HepG2 (cell line): ENCODE results near the gene LRBA. TPM values are rescaled to one million over a fixed set of nuclear protein-coding genes. Genes with fewer than 3 reads are reported as not detected.

Experiments used
- ATAC-seq: fragments of 200-7000 bp; cut with Tn5 transposase; 3 replicates; pipeline ENCODE4 v1.9.1; 2020; ENCODE audit warnings: mild to moderate bottlenecking, moderate library complexity
- BruUV-seq: library from RNA; stranded (reverse); fragments of 400-500 nt; replicated peaks from 2 replicates; lab custom pipeline; 2021; lab: Mats Ljungman, UMichigan
- CTCF ChIA-PET: fragments of 300-600 bp; formaldehyde crosslinking; extraction: SDS; loops from one replicate; lab custom pipeline; 2021; ENCODE audit warnings: low total read pairs, inconsistent platforms, low intra/inter-chr PET ratio; lab: Yijun Ruan, JAX
- POLR2A ChIA-PET: fragments of 350-600 bp; sonication (Branson Sonifier 250); formaldehyde crosslinking; loops from one replicate; lab custom pipeline; 2020; ENCODE audit warnings: antibody characterized with exemption, inconsistent platforms; lab: Yijun Ruan, JAX
- DNase-seq: peaks from one replicate; pipeline ENCODE4 v3.0.0-alpha.2; 2015; ENCODE audit warnings: low spot score
- FAIRE-seq: peaks from 3 replicates; lab custom pipeline; 2011; peaks lifted over from hg19 to GRCh38; lab: Jason Lieb, UNC
- H2AFZ ChIP-seq: one replicate; pipeline ENCODE4 v1.6.1; 2011; ENCODE audit warnings: low read length, inconsistent platforms
- H3K27ac ChIP-seq: fragments of 300-600 bp; 3 replicates; pipeline ENCODE4 v1.8.0; 2011; ENCODE audit warnings: mixed run types, mild to moderate bottlenecking, mixed read lengths, low read length, inconsistent platforms; ENCODE audit not compliant: insufficient read depth; ENCODE audit errors: extremely low read length
- H3K27me3 ChIP-seq, 2 experiments: fragments of 200-600 bp in 1 of 2; 2 replicates in 1 of 2; 3 replicates in 1 of 2; pipeline versions ENCODE4 v1.6.0 to v1.8.0; 2011; ENCODE audit warnings: low read length in 2 of 2, mild to moderate bottlenecking in 2 of 2, moderate library complexity in 2 of 2, inconsistent platforms in 1 of 2; ENCODE audit not compliant: insufficient read depth in 2 of 2, control insufficient read depth in 1 of 2
- H3K36me3 ChIP-seq, 2 experiments: fragments of 200-600 bp in 1 of 2; replicated peaks in 1 of 2; 2 replicates in 1 of 2; 3 replicates in 1 of 2; pipeline versions ENCODE4 v1.5.1 to v1.8.0; 2011; ENCODE audit warnings: low read length in 2 of 2, inconsistent platforms in 1 of 2; ENCODE audit not compliant: insufficient read depth in 2 of 2, control insufficient read depth in 1 of 2
- H3K4me1 ChIP-seq: 2 replicates; pipeline ENCODE4 v1.5.1; 2012; ENCODE audit warnings: low read length, inconsistent platforms; ENCODE audit not compliant: insufficient read depth
- H3K4me2 ChIP-seq: 2 replicates; pipeline ENCODE4 v1.6.0; 2011; ENCODE audit warnings: low read depth, low read length, inconsistent platforms
- H3K4me3 ChIP-seq, 3 experiments: fragments of 200-600 bp in 1 of 3; sonication (generic), shearing (Covaris generic) in 1 of 3; replicated peaks in 1 of 3; 2 replicates each; pipeline ENCODE4 v1.5.1; 2011 to 2016; ENCODE audit warnings: low read length in 3 of 3, inconsistent platforms in 2 of 3, low read depth in 2 of 3, mild to moderate bottlenecking in 2 of 3, control low read depth in 1 of 3, mixed read lengths in 1 of 3; ENCODE audit not compliant: insufficient read depth in 1 of 3
- H3K79me2 ChIP-seq: one replicate; pipeline ENCODE4 v1.6.1; 2011; ENCODE audit warnings: low read length, inconsistent platforms; ENCODE audit not compliant: insufficient read depth
- H3K9ac ChIP-seq: 2 replicates; pipeline ENCODE4 v1.6.0; 2011; ENCODE audit warnings: mild to moderate bottlenecking, low read depth, low read length, inconsistent platforms; ENCODE audit not compliant: insufficient read depth
- H3K9me3 ChIP-seq: 2 replicates; pipeline ENCODE4 v1.5.1; 2012; ENCODE audit warnings: mild to moderate bottlenecking, low read length
- H4K20me1 ChIP-seq: 2 replicates; pipeline ENCODE4 v1.6.0; 2011; ENCODE audit warnings: inconsistent platforms, mild to moderate bottlenecking, low read length, moderate library complexity; ENCODE audit not compliant: insufficient read depth
- ERF ChIP-seq: IDR thresholded peaks from 2 replicates; pipeline ENCODE4 v1.6.1; 2018; ENCODE audit warnings: missing biosample characterization, missing genetic modification reagents
- FOXK1 ChIP-seq: sonication (generic); formaldehyde crosslinking; IDR thresholded peaks from 2 replicates; pipeline ENCODE4 v1.4.0; 2020; ENCODE audit warnings: low read depth, missing genetic modification reagents, borderline replicate concordance
- MLXIP ChIP-seq: sonication (generic); formaldehyde crosslinking; IDR thresholded peaks from 2 replicates; pipeline ENCODE4 v1.9.0; 2021; ENCODE audit warnings: missing genetic modification reagents, borderline replicate concordance
- PHF20 ChIP-seq: sonication (generic); formaldehyde crosslinking; IDR thresholded peaks from 2 replicates; pipeline ENCODE4 v1.5.0; 2020; ENCODE audit warnings: mild to moderate bottlenecking, missing genetic modification reagents
- POLR2AphosphoS2 ChIP-seq: IDR thresholded peaks from 2 replicates; pipeline ENCODE4 v1.6.1; 2011; ENCODE audit warnings: low read depth, low read length, improper control_type of control experiment
- PRPF4 ChIP-seq: fragments of 200-400 bp; formaldehyde crosslinking; IDR thresholded peaks from 2 replicates; pipeline ENCODE4 v1.6.1; 2016; ENCODE audit warnings: low read length, low read depth; ENCODE audit not compliant: poor library complexity, severe bottlenecking
- ZNF253 ChIP-seq: sonication (generic); formaldehyde crosslinking; IDR thresholded peaks from 2 replicates; pipeline ENCODE4 v1.8.0; 2022; ENCODE audit warnings: mild to moderate bottlenecking, missing genetic modification reagents, borderline replicate concordance
- ZNF281 ChIP-seq: sonication (generic); formaldehyde crosslinking; IDR thresholded peaks from 2 replicates; pipeline ENCODE4 v1.4.0; 2020; ENCODE audit warnings: missing genetic modification reagents, borderline replicate concordance
- ZNF383 ChIP-seq: sonication (generic); formaldehyde crosslinking; IDR thresholded peaks from 2 replicates; pipeline ENCODE4 v1.4.0; 2020; ENCODE audit warnings: missing genetic modification reagents, mild to moderate bottlenecking, borderline replicate concordance
- WGBS: methylation state at CpG from one replicate; pipeline ENCODE4 v1.1.6; 2017; ENCODE audit warnings: low lambda C conversion rate; 5-methylcytosine and 5-hydroxymethylcytosine counted together
- in situ Hi-C: cut with HindIII; loops from 2 replicates; pipeline ENCODE4 v1.10.0; 2017; ENCODE audit warnings: low pct_unique_long_range_greater_than_20kb; ENCODE audit not compliant: extremely low pct_ligation_motif_present
- intact Hi-C: fragments of 100-400 bp; cut with micrococcal nuclease; formaldehyde crosslinking; loops from one replicate; pipeline ENCODE4 v1.10.0; 2022; ENCODE audit not compliant: unreplicated experiment
- polyA plus RNA-seq, 8 experiments: library from polyadenylated mRNA; depleted of rRNA in 3 of 8; stranded (reverse) in 7 of 8; unstranded in 1 of 8; fragments of >200 nt; fragmentation: Illumina TruSeq in 4 of 8; extraction: Trizol in 4 of 8; gene quantifications; 2 replicates each; pipeline versions ENCODE4 v1.2.1 to v1.2.3, GENCODE V29; 2011 to 2016; ENCODE audit warnings: low read depth in 4 of 8, missing spikeins in 1 of 8, mixed read lengths in 1 of 8; ENCODE audit not compliant: insufficient read depth in 1 of 8
- total RNA-seq, 5 experiments: library from RNA; depleted of rRNA; stranded (reverse); fragments of >200 nt; fragmentation: Illumina TruSeq; extraction: Trizol; gene quantifications; 2 replicates each; pipeline ENCODE4 v1.2.3, GENCODE V29; 2016; ENCODE audit warnings: low read depth in 1 of 5
- TF ChIP-seq, protein P1 (sequence below): sonication (generic); formaldehyde crosslinking; IDR thresholded peaks from 2 replicates; pipeline ENCODE4 v1.5.1; 2020; ENCODE audit warnings: mild to moderate bottlenecking, missing genetic modification reagents, borderline replicate concordance

Gene LRBA
- total and polyA plus RNA-seq, 2 of the 13 experiments (the other 11 are each of a cell fraction or from before 2014, with no cell fraction given) = 21.0 to 37.2 TPM

DNA sequence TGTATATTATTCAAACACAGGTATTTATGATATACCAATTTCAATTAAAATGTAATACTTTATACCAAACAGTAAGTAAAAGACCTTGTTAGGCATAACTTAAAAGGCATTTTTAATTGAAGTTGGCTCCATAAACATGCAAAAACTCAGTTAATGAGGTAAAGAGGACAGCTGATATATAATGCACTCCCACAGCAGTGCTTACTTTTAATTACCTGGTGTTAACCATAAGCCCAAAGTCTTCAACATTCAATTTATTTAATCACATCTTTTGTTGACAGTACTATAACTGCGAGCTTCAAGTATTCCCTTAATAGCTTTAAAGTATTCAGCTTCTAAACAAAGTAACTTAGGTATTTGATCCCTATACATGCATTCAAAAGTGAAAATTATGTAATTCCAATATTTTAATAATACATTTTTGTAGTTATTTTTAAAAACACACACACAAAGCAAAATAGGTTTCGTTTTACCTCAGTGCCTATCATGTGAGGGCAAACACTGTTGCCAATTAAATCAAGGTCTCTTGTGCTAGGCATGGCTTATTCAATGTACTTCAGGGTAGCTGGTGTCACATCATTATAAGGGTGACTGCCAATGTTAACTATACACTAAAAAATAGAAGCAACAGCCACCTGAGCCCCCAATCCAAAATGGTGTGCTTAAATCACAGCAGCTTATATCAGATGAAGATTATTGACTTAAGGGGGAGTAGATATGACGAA is 197.1 kb downstream of the LRBA start:
- Histone ChIP-seq H3K27me3 (no peaks in the 10 kb centered on the region), H3K4me1 (no peaks in the 10 kb centered on the region), H3K79me2 (no peaks in the 10 kb centered on the region), H3K4me2 (no peak overlapping the region), H4K20me1 (no peaks in the 10 kb centered on the region), H3K36me3 (0 out of 5 replicates have a peak, but pooled peaks cover 0 to 13% of the 10 kb centered on the region in 2 experiments), H3K9me3 (no peaks in the 10 kb centered on the region), H2AFZ (no peak overlapping the region), H3K9ac (no peak overlapping the region), H3K4me3 (no peak overlapping the region), H3K27ac (no peak overlapping the region)
- no peak for ATAC-seq
- intact Hi-C loops (no loop called here), in situ Hi-C loops (no loop called here)
- no peak for DNase-seq
- POLR2A ChIA-PET = no interaction called here
- no TSS peak for BruUV-seq
- CTCF ChIA-PET = no interaction called here
- WGBS = 99% methylated on average over 3 of the region's 3 CpGs
- no peak for FAIRE-seq
- TF ChIP-seq MLXIP (CRISPR knock-in tag) (no peak), ZNF253 (CRISPR knock-in tag) (no peak), POLR2AphosphoS2 (no peak), PRPF4 (no peak), ZNF281 (CRISPR knock-in tag) (no peak), PHF20 (CRISPR knock-in tag) (no peak), ERF (no peak), ZNF383 (CRISPR knock-in tag) (no peak), FOXK1 (no peak)
- TF ChIP-seq, protein P1, sequence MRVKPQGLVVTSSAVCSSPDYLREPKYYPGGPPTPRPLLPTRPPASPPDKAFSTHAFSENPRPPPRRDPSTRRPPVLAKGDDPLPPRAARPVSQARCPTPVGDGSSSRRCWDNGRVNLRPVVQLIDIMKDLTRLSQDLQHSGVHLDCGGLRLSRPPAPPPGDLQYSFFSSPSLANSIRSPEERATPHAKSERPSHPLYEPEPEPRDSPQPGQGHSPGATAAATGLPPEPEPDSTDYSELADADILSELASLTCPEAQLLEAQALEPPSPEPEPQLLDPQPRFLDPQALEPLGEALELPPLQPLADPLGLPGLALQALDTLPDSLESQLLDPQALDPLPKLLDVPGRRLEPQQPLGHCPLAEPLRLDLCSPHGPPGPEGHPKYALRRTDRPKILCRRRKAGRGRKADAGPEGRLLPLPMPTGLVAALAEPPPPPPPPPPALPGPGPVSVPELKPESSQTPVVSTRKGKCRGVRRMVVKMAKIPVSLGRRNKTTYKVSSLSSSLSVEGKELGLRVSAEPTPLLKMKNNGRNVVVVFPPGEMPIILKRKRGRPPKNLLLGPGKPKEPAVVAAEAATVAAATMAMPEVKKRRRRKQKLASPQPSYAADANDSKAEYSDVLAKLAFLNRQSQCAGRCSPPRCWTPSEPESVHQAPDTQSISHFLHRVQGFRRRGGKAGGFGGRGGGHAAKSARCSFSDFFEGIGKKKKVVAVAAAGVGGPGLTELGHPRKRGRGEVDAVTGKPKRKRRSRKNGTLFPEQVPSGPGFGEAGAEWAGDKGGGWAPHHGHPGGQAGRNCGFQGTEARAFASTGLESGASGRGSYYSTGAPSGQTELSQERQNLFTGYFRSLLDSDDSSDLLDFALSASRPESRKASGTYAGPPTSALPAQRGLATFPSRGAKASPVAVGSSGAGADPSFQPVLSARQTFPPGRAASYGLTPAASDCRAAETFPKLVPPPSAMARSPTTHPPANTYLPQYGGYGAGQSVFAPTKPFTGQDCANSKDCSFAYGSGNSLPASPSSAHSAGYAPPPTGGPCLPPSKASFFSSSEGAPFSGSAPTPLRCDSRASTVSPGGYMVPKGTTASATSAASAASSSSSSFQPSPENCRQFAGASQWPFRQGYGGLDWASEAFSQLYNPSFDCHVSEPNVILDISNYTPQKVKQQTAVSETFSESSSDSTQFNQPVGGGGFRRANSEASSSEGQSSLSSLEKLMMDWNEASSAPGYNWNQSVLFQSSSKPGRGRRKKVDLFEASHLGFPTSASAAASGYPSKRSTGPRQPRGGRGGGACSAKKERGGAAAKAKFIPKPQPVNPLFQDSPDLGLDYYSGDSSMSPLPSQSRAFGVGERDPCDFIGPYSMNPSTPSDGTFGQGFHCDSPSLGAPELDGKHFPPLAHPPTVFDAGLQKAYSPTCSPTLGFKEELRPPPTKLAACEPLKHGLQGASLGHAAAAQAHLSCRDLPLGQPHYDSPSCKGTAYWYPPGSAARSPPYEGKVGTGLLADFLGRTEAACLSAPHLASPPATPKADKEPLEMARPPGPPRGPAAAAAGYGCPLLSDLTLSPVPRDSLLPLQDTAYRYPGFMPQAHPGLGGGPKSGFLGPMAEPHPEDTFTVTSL (CRISPR knock-in tag) = no peak
